GM19438 (cell line): ENCODE data around the gene BORCS5.
"Not testable (repeated sequence)": the region's sequence is repeated elsewhere in the genome, so short reads cannot be mapped to it uniquely, and the experiment has no call there.

Source experiments
- ATAC-seq: cut with Tn5 transposase; IDR thresholded peaks from one replicate; pipeline ENCODE4 v1.9.1; 2021; ENCODE audit warnings: low read depth; ENCODE audit not compliant: unreplicated experiment

The BORCS5 gene

GRCh38 chr12:12480074-12480473 is 123.2 kb downstream of the BORCS5 start:
- no peak for ATAC-seq

- ATAC-seq: no peak
These were observed 124.8 kb downstream of the BORCS5 start for GRCh38 chr12:12481631-12482030.

- ATAC-seq: no peak
These were observed 125.4 kb downstream of the BORCS5 start for GRCh38 chr12:12482150-12482761.

- peak; percentile 37 for ATAC-seq
These were observed 126.1 kb downstream of the BORCS5 start for GRCh38 chr12:12482959-12483358.

GRCh38 chr12:12483438-12483837 is 126.6 kb downstream of the BORCS5 start:
- no peak for ATAC-seq

GRCh38 chr12:12486661-12487240 is 129.9 kb downstream of the BORCS5 start:
- peak; percentile 86 for ATAC-seq

GRCh38 chr12:12487490-12487889 is 130.6 kb downstream of the BORCS5 start:
- no peak for ATAC-seq

- ATAC-seq: no peak
These were observed 131.4 kb downstream of the BORCS5 start for GRCh38 chr12:12488296-12488695.

- no peak for ATAC-seq
These were observed 132.1 kb downstream of the BORCS5 start for GRCh38 chr12:12488823-12489550.

- no peak for ATAC-seq
These were observed 134.7 kb downstream of the BORCS5 start for GRCh38 chr12:12491606-12492005.

GRCh38 chr12:12492547-12492946 is 135.7 kb downstream of the BORCS5 start:
- ATAC-seq: no peak

- ATAC-seq: no peak
These were observed 138.7 kb downstream of the BORCS5 start for GRCh38 chr12:12495536-12495935.

- no peak for ATAC-seq
These were observed 141.3 kb downstream of the BORCS5 start for GRCh38 chr12:12498210-12498609.

GRCh38 chr12:12499909-12500604 is 143.2 kb downstream of the BORCS5 start:
- no peak for ATAC-seq

GRCh38 chr12:12501121-12501520 is 144.2 kb downstream of the BORCS5 start:
- ATAC-seq: no peak

- ATAC-seq: not testable (repeated sequence)
These were observed 145.4 kb downstream of the BORCS5 start for GRCh38 chr12:12502130-12502814.

GRCh38 chr12:12502815-12503151 is 145.9 kb downstream of the BORCS5 start:
- ATAC-seq: no peak

GRCh38 chr12:12503384-12504078 is 146.7 kb downstream of the BORCS5 start:
- ATAC-seq: no peak

GRCh38 chr12:12505544-12506495 is 148.9 kb downstream of the BORCS5 start:
- ATAC-seq: peak; percentile 91
